Testis (tissue), 2 donors: ENCODE data around the gene PHF2.

ENCODE experiments used
- POLR2A ChIP-seq: fragments of 450-650 bp; IDR thresholded peaks from one replicate; pipeline ENCODE4 v1.6.1; 2017; ENCODE audit warnings: antibody characterized with exemption, mild to moderate bottlenecking, moderate library complexity
- TF ChIP-seq, protein P1 (sequence below), 3 experiments: fragments of 450-650 bp in 2 of 3; fragments of 200-600 bp in 1 of 3; sonication (generic) in 1 of 3; IDR thresholded peaks; one replicate each; pipeline ENCODE4 v1.5.1; 2016 to 2019; ENCODE audit warnings: antibody characterized with exemption in 3 of 3, mild to moderate bottlenecking in 2 of 3, moderate library complexity in 1 of 3

DNA sequence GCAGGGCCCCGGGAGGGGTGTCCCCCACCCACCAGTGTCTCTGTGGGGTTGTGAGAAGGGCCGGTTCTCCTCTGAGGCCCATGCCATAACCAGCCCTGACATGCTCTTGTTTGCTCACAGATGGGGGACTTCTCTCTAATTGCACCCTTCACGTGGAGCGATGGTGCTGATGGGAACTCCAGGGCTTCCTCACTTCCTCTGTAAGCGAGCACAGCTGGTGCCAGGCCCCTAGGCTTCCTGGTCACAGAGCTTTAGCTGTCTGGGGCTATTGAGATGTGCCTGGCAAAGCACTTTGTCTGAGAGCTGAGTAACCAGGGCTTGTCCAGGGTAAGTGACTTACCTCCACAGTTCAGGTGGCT, 36.4 kb downstream of the PHF2 start:
- no peak for TF ChIP-seq POLR2A
- TF ChIP-seq, protein P1, sequence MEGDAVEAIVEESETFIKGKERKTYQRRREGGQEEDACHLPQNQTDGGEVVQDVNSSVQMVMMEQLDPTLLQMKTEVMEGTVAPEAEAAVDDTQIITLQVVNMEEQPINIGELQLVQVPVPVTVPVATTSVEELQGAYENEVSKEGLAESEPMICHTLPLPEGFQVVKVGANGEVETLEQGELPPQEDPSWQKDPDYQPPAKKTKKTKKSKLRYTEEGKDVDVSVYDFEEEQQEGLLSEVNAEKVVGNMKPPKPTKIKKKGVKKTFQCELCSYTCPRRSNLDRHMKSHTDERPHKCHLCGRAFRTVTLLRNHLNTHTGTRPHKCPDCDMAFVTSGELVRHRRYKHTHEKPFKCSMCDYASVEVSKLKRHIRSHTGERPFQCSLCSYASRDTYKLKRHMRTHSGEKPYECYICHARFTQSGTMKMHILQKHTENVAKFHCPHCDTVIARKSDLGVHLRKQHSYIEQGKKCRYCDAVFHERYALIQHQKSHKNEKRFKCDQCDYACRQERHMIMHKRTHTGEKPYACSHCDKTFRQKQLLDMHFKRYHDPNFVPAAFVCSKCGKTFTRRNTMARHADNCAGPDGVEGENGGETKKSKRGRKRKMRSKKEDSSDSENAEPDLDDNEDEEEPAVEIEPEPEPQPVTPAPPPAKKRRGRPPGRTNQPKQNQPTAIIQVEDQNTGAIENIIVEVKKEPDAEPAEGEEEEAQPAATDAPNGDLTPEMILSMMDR (IDR thresholded peaks at IDR 0.05) = no peak
